GM18498 (cell line): ENCODE measurements around the gene SLC6A15.

Experiments used
- ATAC-seq: cut with Tn5 transposase; IDR thresholded peaks from one replicate; pipeline ENCODE4 v1.9.1; 2021; ENCODE audit warnings: mild to moderate bottlenecking, moderate library complexity; ENCODE audit not compliant: unreplicated experiment

SLC6A15 gene

GRCh38 chr12:84810611-84811010 is 102.0 kb downstream of the SLC6A15 start:
- no peak for ATAC-seq
